HAP-1 (cell line): ENCODE results near the gene ZNF609.
"Not testable (repeated sequence)": the region's sequence is repeated elsewhere in the genome, so short reads cannot be mapped to it uniquely, and the experiment has no call there.

Source experiments
- DNase-seq, 2 experiments: peaks; one replicate each; pipeline ENCODE4 v3.0.0-alpha.2; 2016 to 2020; ENCODE audit warnings: low spot score in 2 of 2
- H3K27me3 ChIP-seq: fragments of 250-450 bp; sonication (Bioruptor Pico); 2 replicates; pipeline ENCODE4 v1.5.1; 2020; ENCODE audit warnings: low read depth, mild to moderate bottlenecking, moderate library complexity
- H3K36me3 ChIP-seq: fragments of 250-450 bp; sonication (Bioruptor Pico); replicated peaks from 2 replicates; pipeline ENCODE4 v1.5.1; 2020; ENCODE audit warnings: mild to moderate bottlenecking
- H3K4me1 ChIP-seq: fragments of 250-450 bp; sonication (Bioruptor Pico); 2 replicates; pipeline ENCODE4 v1.5.1; 2020; ENCODE audit warnings: mild to moderate bottlenecking
- H3K4me3 ChIP-seq: fragments of 250-450 bp; sonication (Bioruptor Pico); 2 replicates; pipeline ENCODE4 v1.5.1; 2020; ENCODE audit warnings: mild to moderate bottlenecking, moderate library complexity
- H3K9me3 ChIP-seq: fragments of 250-450 bp; sonication (Bioruptor Pico); 2 replicates; pipeline ENCODE4 v1.5.1; 2020; ENCODE audit warnings: mild to moderate bottlenecking, moderate library complexity
- in situ Hi-C: fragments of 300-500 bp; cut with MboI; formaldehyde crosslinking; loops from 3 replicates; pipeline ENCODE4 v1.14.3; 2020; ENCODE audit warnings: low sequenced_read_pairs, inconsistent platforms, mixed read lengths

Gene ZNF609

DNA sequence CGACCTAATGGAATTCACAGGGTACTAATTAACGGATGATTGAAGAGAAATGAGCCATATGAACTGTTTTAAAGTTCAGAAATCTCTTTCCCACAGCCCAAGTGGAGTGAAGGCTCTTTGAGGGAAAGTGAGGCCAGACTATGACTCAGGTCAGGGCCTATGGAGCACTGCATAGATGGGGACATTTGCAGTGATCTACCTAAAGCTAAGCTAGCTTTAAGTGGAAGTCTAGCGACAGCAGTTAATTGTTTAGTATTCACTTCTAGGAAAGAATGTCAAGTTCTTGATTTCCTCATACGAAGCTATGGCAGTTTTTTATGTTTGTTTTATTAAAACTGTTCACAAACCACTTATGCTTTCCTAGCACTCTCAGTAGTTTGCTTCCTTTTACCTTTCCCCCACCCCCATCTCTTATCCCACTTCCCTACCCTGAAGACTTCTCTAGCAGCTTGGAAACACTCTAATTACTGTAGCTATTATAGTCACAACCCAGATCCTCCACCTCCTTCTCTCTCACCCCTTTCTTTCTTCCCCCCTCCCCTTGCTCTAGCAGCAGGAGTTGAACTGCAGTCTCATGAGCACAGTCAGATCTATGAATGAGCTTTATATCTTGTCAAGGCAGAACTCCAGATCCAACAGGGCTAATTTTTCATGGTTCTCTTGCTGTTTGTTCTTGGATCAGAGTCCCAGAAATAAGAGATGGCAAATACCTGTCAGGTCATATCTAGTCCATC lies 6.2 kb downstream of the ZNF609 start:
- peaks cover 10% of the 10 kb centered on the region; the same call in 1 of the 2 replicates for H3K36me3 ChIP-seq
- H3K4me3 ChIP-seq, result no peak overlapping the region
- H3K9me3 ChIP-seq, result no peaks in the 10 kb centered on the region
- no peak for DNase-seq
- H3K4me1 ChIP-seq, result peaks cover 34% of the 10 kb centered on the region
- H3K27me3 ChIP-seq, result no peaks in the 10 kb centered on the region
- in situ Hi-C loops, result no loop called here

DNA sequence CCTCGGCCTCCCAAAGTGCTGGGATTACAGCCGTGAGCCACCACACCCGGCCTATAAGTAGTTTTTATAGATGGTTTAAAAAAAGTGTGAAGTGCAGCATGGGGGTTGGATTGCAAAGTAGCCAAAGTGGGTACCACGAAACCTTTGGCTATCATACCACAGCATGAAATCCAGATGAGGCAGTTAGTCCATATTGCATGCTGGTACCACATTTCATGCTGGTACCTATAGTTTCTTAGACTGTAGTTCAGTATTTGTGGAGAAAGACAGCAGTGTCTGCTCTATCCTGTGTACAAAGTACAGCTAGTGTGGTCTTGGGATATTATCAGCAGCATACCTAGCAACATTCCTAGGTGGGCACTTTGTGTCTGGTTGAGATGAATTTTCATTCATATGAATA lies 11.8 kb downstream of the ZNF609 start:
- peaks cover 4% of the 10 kb centered on the region; the same call in 1 of the 2 replicates for H3K36me3 ChIP-seq
- no peak overlapping the region for H3K4me3 ChIP-seq
- no peaks in the 10 kb centered on the region for H3K27me3 ChIP-seq
- DNase-seq, result no peak
- in situ Hi-C loops, result no loop called here
- no peaks in the 10 kb centered on the region for H3K9me3 ChIP-seq
- no peaks in the 10 kb centered on the region for H3K4me1 ChIP-seq

DNA sequence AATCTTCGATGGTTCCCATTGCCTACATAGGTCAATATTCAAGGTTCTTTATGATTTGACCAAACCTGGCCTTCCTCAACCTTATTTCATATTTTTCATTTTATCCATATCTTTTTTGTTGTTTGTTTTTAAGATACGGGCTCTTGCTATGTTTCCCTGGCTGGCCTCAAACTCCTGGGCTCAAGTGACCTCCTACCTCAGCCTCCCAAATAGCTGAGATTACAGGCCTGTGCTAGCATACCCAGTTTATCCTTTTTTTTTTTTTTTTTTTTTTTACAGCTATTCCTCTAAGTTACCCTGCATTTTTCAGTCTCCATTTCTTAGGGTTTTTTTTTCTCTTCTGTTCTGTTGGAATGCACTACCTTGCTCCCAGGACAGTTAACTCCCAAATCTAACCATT lies 14.5 kb downstream of the ZNF609 start:
- in situ Hi-C loops, result no loop called here
- H3K36me3 ChIP-seq, result no peaks in the 10 kb centered on the region
- H3K4me1 ChIP-seq, result no peaks in the 10 kb centered on the region
- DNase-seq, result no peak
- no peak overlapping the region for H3K4me3 ChIP-seq
- H3K9me3 ChIP-seq, result no peaks in the 10 kb centered on the region
- no peaks in the 10 kb centered on the region for H3K27me3 ChIP-seq

DNA sequence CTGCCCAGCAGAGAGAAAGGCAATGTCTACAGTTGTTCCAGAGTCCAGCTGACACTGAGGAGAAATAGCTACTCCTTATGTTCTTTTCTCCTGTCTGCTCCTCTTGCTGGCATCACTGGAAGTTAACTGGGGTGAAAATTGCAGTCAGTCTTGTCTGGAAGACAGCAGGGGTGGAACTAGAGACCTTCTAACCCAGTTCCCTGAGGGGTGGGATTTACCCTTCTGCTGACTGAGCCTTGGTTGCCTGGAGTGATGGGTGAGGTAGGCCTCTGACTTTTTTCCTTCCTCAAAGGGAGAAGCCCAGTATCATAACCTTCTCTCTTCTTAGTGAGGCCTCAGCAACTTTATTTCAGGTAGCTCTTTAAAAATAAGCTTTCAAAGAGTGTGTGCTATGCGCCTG lies 16.2 kb downstream of the ZNF609 start:
- DNase-seq, result no peak
- in situ Hi-C loops, result no loop called here
- Histone ChIP-seq H3K27me3 (no peaks in the 10 kb centered on the region), H3K36me3 (no peaks in the 10 kb centered on the region), H3K4me3 (no peak overlapping the region), H3K9me3 (no peaks in the 10 kb centered on the region), H3K4me1 (no peaks in the 10 kb centered on the region)

DNA sequence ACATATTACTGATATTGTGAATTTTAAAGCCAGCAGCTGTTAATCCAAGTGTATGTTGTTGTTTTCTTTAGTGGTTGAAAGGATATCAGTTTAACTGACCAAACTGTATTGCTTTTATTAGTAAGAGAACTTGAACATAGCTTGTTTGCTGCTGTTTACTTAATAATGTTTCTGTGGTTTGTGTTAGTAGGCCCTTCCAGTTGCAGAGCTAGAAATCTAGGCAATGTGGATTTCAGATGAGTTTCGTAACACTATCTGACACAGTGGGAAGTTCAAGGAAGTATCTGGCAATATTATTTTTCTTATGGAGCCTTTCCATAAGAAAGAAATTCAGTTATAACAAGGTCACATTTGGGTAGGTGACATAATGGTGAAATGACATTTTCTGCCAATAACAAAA lies 18.5 kb downstream of the ZNF609 start:
- H3K36me3 ChIP-seq, result no peaks in the 10 kb centered on the region
- no peak for DNase-seq
- no peaks in the 10 kb centered on the region for H3K9me3 ChIP-seq
- H3K4me3 ChIP-seq, result no peak overlapping the region
- no peaks in the 10 kb centered on the region for H3K4me1 ChIP-seq
- no peaks in the 10 kb centered on the region for H3K27me3 ChIP-seq
- in situ Hi-C loops, result no loop called here

DNA sequence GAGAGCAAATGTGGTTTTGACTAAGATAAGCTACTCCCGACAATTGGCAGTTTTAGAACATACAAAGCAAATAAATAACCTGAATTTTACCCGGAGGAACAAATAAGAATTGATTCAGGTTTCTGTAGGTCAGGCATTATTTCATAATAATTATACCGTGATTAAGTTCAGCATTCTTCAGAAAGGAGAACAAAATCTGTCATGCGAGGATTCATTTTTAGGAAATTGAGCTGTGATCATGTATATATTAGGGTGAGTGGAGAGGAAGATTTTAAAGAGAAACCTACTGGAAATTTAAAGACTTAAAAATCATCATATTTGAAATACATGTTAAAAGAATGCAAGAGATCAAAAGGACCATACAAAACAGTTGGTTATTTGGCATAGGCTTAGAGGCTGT lies 20.5 kb downstream of the ZNF609 start:
- Histone ChIP-seq H3K9me3 (no peaks in the 10 kb centered on the region), H3K4me1 (no peaks in the 10 kb centered on the region), H3K36me3 (no peaks in the 10 kb centered on the region; the same call in 1 of the 2 replicates), H3K27me3 (no peaks in the 10 kb centered on the region), H3K4me3 (no peak overlapping the region)
- no peak for DNase-seq
- in situ Hi-C loops, result no loop called here

DNA sequence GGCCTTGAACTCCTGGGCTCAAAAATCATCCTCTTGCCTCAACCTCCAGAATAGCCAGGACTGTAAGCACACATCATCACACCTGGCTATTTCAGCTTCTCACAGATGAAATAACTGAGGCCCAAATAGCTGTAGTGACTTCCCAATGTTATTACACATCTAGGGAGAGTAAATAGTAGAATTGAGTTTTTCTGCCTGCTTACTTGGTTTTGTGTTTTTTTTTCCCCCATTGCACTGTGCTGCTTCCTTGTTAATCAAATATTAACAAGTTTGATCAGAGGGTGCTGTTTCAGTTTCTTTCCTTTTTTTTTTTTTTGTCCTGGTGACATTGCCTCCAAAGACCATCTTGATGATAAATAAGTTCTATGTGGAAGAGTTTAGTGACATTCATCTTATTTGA lies 23.4 kb downstream of the ZNF609 start:
- H3K4me3 ChIP-seq, result no peak overlapping the region
- H3K9me3 ChIP-seq, result no peaks in the 10 kb centered on the region
- in situ Hi-C loops, result no loop called here
- no peaks in the 10 kb centered on the region for H3K27me3 ChIP-seq
- DNase-seq, result no peak
- no peaks in the 10 kb centered on the region; the same call in 1 of the 2 replicates for H3K36me3 ChIP-seq
- H3K4me1 ChIP-seq, result no peaks in the 10 kb centered on the region

DNA sequence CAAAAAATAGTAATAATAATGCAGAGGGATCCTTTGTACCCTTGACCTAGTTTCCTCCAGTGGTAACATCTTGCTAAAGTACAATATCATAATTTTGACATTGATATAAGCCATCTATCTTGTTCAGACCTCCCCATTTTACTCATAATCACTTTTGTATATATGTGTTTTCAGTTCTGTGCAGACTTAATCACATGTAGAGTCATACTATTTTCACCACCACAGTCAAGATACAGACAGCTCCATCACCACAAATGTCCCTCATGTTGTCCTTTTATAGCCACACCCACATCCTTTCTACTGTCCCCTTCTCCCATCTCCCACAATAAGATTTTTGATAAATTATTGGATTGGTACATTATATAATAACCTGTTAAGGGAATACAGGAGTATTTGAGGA lies 25.4 kb downstream of the ZNF609 start:
- Histone ChIP-seq H3K36me3 (no peaks in the 10 kb centered on the region; the same call in 1 of the 2 replicates), H3K4me1 (no peaks in the 10 kb centered on the region), H3K27me3 (no peaks in the 10 kb centered on the region), H3K4me3 (no peak overlapping the region), H3K9me3 (no peaks in the 10 kb centered on the region)
- in situ Hi-C loops, result no loop called here
- DNase-seq, result no peak

DNA sequence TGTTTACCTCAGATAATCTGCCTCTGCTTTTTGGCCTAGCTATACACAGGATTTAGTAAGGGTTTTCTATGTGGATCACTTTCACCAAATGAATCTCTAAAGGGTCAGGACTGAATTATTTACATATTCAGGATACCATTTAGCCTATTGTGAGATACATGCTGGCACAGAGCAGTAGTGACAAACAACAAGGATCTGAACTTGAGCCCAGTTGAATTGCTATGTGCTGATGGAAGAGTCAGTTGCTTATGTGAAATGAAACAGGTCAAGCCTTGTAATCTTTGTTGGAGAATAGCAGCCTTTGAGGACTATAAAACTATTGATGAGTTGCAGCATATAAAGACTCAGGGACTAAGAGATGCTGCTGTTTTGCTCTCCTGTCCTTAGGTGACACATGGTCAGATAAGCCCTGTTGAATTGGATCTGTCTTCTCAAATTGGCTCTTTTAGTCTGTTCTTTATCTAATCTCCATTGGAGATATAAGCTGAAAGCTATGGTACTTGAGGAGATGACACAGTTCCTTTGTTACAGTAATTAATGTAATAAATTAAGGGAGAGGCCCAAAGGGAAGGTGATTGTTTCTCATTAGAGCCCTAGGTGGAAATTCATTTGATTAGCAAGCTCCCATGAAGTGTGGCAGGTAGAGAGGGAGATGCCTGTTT lies 30.4 kb downstream of the ZNF609 start:
- H3K36me3 ChIP-seq, result no peaks in the 10 kb centered on the region; the same call in 1 of the 2 replicates

DNA sequence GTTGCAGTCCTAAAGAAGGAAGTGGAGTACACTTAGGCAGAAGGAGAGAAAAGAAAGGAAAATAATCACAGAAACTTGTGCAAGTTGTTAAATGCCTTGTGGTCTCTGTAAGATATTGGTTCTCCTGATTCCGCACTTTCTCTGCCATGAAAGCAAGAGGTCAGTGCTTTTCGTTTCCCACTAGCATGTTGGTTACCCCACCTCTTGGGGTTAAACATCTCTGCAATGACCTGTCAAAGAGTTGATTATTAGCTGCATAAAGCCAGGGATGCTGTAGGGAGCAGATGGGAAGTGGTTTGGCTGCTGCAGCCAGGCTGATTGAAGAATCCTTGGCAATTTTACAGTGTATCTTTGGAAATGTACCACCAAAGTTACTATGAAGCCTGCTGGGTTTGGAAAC lies 33.3 kb downstream of the ZNF609 start:
- no peak for DNase-seq
- Histone ChIP-seq H3K4me1 (no peaks in the 10 kb centered on the region), H3K4me3 (no peak overlapping the region), H3K36me3 (peaks cover 6% of the 10 kb centered on the region), H3K27me3 (no peaks in the 10 kb centered on the region), H3K9me3 (no peaks in the 10 kb centered on the region)
- in situ Hi-C loops, result no loop called here

More for the DNA sequence above, 30.4 kb downstream of the ZNF609 start:
- H3K27me3 ChIP-seq, result no peaks in the 10 kb centered on the region
- H3K9me3 ChIP-seq, result no peaks in the 10 kb centered on the region
- H3K4me3 ChIP-seq, result no peak overlapping the region
- no peak for DNase-seq
- in situ Hi-C loops, result no loop called here
- H3K4me1 ChIP-seq, result no peaks in the 10 kb centered on the region

DNA sequence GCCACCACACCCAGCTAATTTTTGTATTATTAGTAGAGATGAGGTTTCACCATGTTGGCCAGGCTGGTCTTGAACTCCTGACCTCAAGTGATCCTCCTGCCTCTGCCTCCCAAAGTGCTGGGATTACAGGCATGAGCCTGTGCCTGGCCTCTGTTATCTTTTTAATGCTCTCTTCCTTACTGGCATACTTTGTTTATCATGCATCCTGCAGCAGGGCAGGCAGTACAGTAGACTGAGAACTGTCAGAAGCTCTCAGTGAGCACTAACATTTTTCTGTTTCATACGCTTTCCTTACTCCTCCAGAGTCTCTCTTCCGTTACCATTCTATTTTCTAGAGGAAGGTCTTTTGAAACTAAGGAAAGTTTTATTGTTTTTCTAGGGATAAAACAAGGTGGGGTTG lies 35.6 kb downstream of the ZNF609 start:
- H3K9me3 ChIP-seq, in situ Hi-C loops, H3K4me3 ChIP-seq, H3K4me1 ChIP-seq, H3K27me3 ChIP-seq, DNase-seq: not testable (repeated sequence)
- peaks cover 29% of the 10 kb centered on the region for H3K36me3 ChIP-seq

DNA sequence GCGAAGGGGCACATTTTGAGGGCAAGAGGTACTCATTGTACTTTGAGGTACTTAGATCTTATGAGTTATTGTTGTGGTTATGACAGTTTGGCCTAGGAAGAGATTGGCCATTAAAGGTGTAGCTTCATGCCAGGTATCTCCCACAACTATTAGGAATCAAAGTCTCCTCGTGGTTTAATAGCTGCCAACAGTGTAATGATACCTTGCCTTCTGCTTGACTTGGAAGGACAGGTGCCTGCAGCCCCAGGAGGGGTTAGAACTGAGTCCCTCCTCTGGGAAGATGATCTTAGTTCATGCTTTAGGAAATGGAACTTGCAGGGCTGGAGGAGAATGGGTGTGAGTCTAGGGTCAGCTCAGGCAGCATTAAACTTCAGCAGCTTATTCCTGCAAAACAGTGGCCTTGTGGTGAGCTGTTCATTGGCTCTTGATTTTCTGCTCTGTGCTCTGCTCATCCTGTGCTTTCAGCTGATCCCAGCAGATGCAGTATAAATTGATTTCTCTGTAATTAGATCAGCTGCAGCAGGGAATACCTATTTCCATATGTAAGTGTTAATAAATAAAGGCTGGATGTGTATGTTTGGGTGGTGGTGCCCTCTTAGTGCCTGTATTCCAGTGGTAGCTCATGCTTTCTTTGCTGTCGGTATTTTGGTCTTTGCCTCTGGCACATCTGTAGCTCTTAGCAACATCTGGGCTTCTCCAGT lies 40.5 kb downstream of the ZNF609 start:
- Histone ChIP-seq H3K36me3 (peaks cover 52% of the 10 kb centered on the region), H3K9me3 (no peaks in the 10 kb centered on the region), H3K4me3 (no peak overlapping the region), H3K4me1 (no peaks in the 10 kb centered on the region), H3K27me3 (no peaks in the 10 kb centered on the region)
- in situ Hi-C loops, result no loop called here
- DNase-seq, result no peak

DNA sequence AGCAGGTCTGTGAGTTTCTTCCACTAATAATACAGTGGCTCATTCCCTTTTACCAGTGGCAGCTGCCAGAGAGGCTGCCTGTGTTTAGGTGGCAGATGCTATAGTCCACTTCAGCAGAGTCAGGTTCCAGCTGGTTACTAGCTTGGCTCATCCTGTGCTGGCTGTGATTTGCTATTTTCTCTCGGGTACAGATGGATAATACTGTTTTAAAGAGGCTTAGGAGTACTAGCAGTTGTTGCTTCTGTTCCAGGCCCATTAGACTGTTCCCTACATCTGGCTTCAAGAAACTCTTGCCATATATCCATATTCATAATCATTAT lies 41.0 kb downstream of the ZNF609 start:
- DNase-seq, result no peak
- Histone ChIP-seq H3K36me3 (peaks cover 47% of the 10 kb centered on the region), H3K27me3 (no peaks in the 10 kb centered on the region), H3K9me3 (no peaks in the 10 kb centered on the region), H3K4me1 (no peaks in the 10 kb centered on the region), H3K4me3 (no peak overlapping the region)
- in situ Hi-C loops, result no loop called here

DNA sequence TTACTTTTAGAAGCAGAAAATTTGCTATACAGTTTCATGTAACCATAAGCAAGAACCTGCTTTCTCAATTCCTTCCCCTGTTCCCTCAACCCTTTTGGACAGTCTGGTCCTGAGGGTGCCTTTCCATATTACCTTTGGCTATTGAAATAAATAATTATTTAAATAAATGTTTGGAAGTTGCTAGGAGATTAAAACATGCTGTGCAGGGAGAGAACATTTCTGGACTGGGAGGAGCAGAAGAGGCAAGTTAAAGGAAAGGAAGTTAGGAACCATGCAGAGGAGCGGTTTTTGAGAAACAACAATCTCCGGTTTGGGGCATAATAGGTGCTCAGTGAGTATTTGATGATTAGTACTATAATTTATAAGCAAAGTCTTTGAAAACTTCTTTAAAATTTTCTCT lies 41.8 kb downstream of the ZNF609 start:
- no peak for DNase-seq
- H3K4me3 ChIP-seq, result no peak overlapping the region
- H3K27me3 ChIP-seq, result no peaks in the 10 kb centered on the region
- H3K36me3 ChIP-seq, result peaks cover 47% of the 10 kb centered on the region
- no peaks in the 10 kb centered on the region for H3K9me3 ChIP-seq
- no peaks in the 10 kb centered on the region for H3K4me1 ChIP-seq
- in situ Hi-C loops, result no loop called here
